ENCODE results near the gene NOTCH4. TPM values are rescaled to one million over a fixed set of nuclear protein-coding genes. Genes with fewer than 3 reads are reported as not detected.

Gene NOTCH4
- total and polyA plus RNA-seq, 2 experiments from 2014 or later, result 2.7 to 2.8 TPM

DNA sequence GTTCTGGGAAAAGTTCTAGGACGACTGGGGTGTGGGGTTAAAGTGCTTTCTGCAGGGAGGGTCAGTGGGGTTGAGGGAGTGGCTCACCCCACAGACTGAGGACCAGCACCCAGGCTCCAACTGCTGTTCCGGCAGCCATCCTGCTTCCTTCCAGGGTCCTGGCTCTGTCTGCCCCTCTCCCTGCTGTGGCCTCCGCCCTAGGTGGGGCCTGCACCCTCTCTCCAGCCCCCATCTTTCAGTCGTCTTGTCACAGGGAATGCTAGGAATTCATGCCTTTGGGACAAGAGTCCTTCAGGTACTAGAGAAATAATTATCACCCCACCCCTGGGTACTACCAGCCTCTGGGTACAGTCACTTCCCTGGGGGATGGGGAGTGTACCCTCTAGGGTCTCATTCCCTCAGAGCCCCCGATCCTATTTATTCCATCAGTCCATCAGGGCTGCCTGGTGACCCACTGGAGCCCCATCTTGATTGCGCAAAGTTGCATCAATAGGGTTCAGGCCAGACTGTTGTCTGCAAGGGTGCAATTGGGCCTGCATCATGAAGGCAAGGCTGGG is 39.7 kb downstream of the NOTCH4 start, which contains the start of gene AGER:
Gene AGER (minus strand): TSS at position 170 of the 557 bp plus-strand sequence. CDS start 31 bp downstream, at position 139.
- Mint-ChIP-seq H3K27ac (peak within 1 kb of the TSS; percentile 62), H3K36me3 (ENCODE audit: low read depth) (peaks cover 76% of the 10 kb centered on the region), H3K9me3 (no peaks in the 10 kb centered on the region; the same call in 2 of the 3 replicates), H3K27me3 (ENCODE audit: insufficient read depth, low read depth, poor library complexity) (peaks cover 22% of the 10 kb centered on the region), H3K4me3 (no peak within 1 kb of the TSS), H3K4me1 (peaks cover 40% of the 10 kb centered on the region)
- no peak within 1 kb of the TSS for H2AFZ ChIP-seq
- no peaks in the 10 kb centered on the region for H3K27me3 ChIP-seq (ENCODE audit: insufficient read depth)
- no peaks in the 10 kb centered on the region for H3K9me2 ChIP-seq (ENCODE audit: insufficient read depth)
- peaks cover 5% of the 10 kb centered on the region for H3K36me3 ChIP-seq (ENCODE audit: insufficient read depth)
- H3K4me3 ChIP-seq, result no peak within 1 kb of the TSS
- DNase-seq (ENCODE audit: low spot score) (no peak), ATAC-seq (no peak)
- peaks cover 13% of the 10 kb centered on the region for H3F3A ChIP-seq (replicated peaks; ENCODE audit: low read depth)
- no peaks in the 10 kb centered on the region for H4K20me1 ChIP-seq (replicated peaks; ENCODE audit: insufficient read depth)
- H3K4me2 ChIP-seq, result no peak within 1 kb of the TSS; the same call in 1 of the 2 replicates
- H3K79me2 ChIP-seq (replicated peaks; ENCODE audit: insufficient read depth), result peaks cover 13% of the 10 kb centered on the region
- TF ChIP-seq ZNF462 (CRISPR knock-in tag; IDR thresholded peaks at IDR 0.05), result no peak
- no peak for TF ChIP-seq STAT1 (IDR thresholded peaks at IDR 0.05; ENCODE audit: unreplicated experiment)
- TF ChIP-seq, protein P1, sequence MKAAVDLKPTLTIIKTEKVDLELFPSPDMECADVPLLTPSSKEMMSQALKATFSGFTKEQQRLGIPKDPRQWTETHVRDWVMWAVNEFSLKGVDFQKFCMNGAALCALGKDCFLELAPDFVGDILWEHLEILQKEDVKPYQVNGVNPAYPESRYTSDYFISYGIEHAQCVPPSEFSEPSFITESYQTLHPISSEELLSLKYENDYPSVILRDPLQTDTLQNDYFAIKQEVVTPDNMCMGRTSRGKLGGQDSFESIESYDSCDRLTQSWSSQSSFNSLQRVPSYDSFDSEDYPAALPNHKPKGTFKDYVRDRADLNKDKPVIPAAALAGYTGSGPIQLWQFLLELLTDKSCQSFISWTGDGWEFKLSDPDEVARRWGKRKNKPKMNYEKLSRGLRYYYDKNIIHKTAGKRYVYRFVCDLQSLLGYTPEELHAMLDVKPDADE (IDR thresholded peaks at IDR 0.05), result no peak
- TF ChIP-seq EZH2 (IDR thresholded peaks at IDR 0.05; ENCODE audit: low read depth, unreplicated experiment), result no peak
- no peak for TF ChIP-seq NANOG (IDR thresholded peaks at IDR 0.05; ENCODE audit: borderline replicate concordance)
- peaks cover 12% of the 10 kb centered on the region for H3K4me1 ChIP-seq (ENCODE audit: insufficient read depth)
- H3K27ac ChIP-seq (ENCODE audit: low read depth), result no peak within 1 kb of the TSS

Measured in GM23338 (cell line).